GM21360 (cell line): Measurements from ENCODE around the gene MRPL40.
A peak's percentile ranks its signal among the peaks of the same experiment; 100 is the strongest.

Experiments
- ATAC-seq: cut with Tn5 transposase; IDR thresholded peaks from one replicate; pipeline ENCODE4 v1.9.1; 2021; ENCODE audit warnings: mild to moderate bottlenecking, moderate library complexity; ENCODE audit not compliant: unreplicated experiment

The MRPL40 gene

GRCh38 chr22:19432133-19432851, at the start of gene MRPL40:
TSS of gene MRPL40 (plus strand) at chr22:19432545. CDS start at chr22:19432555, 10 bp downstream.
- peak; percentile 53 for ATAC-seq

DNA sequence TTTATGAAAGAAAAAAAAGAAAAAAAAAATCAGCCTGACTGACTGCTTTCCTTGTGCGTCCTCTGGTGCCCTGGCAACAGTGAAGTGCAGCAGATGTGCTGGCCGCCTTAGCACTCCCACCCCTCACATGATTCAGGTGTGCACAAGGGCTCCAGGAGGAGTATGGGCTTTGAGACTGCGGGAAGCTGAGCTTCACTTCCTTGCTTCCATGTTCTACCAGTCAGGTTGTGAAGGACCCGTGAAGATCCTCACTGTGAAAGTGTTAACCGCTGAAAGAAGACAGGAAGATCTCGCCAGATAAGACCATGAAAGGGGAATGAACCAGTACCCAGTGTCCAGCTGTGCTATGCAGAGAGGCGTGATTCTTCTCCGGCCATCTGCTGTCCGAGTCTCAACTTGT, 49.1 kb upstream of the MRPL40 start:
- no peak for ATAC-seq

DNA sequence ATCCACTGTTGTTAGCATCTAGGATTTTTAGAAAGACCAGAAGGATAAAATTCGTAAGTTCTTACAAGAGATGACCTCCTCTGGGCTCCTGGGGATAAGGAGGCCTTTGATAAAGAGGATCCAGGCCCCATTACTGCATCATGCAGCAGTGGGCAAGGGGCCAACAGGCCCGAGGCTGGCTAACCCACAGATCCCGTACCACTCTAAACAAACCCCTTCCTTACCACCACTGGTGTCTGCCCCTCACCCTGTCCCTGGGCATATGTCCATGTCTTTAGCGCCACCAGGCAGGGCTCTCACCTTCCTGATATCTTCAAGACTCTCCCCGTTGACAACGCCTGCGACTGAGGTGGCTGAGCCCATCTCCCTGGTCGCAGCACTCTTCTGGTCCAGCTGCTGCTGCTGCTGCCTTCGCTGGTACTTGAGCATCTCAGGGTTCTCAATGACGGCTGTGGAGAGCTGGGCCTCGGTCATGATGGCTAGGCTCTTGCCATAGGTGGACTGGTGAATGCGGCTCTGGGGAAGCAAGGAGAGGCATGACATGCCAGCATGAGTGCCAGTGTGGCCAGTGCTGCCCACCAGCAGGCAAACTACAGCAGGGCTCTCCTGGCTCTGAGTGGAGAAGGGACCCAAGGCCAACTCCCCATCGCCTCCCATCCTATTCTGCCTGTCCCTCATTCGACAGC, 47.0 kb upstream of the MRPL40 start:
- ATAC-seq: no peak

- no peak for ATAC-seq
These were observed 46.1 kb upstream of the MRPL40 start for GRCh38 chr22:19386248-19386647.

DNA sequence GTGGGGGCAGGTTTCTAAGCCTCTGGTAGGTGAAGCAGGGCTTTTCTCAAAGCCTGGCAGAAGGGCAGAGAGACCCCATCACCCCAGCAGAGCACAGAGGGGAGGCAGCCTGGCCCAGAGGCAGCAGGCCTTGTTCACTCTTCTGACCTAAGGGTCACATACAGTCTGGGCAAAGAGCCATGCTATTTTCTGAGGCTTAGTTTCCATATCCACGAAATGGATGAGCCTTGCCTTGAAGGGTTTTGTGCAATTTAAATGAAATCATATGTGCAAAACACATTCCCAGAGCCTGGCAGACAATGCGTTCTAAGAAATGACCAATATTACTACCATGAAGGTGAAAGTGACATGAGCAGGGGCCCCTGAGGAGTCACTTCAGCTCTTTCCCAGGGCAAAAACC, 45.3 kb upstream of the MRPL40 start:
- no peak for ATAC-seq

GRCh38 chr22:19387575-19387974, 44.8 kb upstream of the MRPL40 start:
- ATAC-seq: no peak

GRCh38 chr22:19393704-19394103, 38.6 kb upstream of the MRPL40 start:
- ATAC-seq: no peak

DNA sequence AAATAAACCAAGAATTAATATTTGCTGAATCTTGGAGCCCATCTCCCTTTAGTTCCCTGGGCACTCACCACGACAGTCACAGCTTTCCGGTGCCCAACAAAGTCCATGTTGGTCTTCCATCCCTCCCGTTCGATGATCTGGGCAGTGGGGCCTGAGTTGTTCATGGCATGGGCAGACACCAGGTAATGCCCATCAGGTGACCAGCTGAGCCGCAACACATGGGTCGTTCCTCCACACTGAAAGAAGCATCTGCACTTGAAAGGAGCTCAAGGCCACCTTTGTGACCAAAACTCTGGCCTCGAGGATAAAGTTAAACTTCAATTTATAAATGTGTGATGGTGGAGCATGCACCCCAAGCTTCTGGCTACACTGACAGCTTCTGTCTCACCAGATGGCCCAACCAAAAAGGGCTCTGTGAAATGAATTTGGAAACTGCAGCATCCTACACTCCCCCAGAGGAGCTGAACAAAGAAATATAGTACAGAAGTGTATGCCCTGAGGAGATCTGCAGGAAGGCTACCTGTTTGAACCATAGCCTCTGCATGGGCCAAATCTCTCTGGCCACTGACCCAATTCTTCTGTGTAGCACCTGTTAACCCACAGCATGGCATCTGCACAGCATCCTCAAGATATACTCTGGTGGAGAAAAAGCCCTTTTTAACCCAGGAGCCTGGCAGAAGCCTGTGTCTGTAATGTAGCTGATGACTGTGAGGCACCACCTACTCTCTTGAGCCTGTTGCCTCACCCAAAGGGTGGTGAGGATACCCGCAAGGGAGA, 37.9 kb upstream of the MRPL40 start:
- no peak for ATAC-seq

DNA sequence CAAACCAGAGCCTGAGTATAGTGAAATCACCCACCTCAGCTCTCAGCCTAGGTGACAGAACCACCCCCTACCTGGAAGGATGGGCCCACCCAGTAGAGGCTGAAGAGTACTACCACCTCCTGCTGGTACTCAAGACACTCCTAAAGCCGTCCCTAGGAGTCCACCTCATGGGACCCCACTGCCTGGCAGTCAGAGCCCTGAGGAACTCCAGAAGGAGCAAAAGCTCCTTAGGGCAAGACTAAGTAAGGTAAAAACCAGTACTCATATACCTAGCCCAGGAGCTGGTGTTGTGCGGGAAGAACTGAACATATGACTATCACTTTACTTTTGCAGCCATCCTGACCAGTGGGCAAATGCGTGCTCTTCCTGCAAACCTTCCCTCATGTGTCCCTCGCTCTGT, 37.1 kb upstream of the MRPL40 start:
- no peak for ATAC-seq

GRCh38 chr22:19396561-19396933, 35.8 kb upstream of the MRPL40 start:
- no peak for ATAC-seq

GRCh38 chr22:19396934-19397733, 35.2 kb upstream of the MRPL40 start:
- ATAC-seq: no peak

GRCh38 chr22:19397734-19398104, 34.6 kb upstream of the MRPL40 start:
- ATAC-seq: no peak

DNA sequence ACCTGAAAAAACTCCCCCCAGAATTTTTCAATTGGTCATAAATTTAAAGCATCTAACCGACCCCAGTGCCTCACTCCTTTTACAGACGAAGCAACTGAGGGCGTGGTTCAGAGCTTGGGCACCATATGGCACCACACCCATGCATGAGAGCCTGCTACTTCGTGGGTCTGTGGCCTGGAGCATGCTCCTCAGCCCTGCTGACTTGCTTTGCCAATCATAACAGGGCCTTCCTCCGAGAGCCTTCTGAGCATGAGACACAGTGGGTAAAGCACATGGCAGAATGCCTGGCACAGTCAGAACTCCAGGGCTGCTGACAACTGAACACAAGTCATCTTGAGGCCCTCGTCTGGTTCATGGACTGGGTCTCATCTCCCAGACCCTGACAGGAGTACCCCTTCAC, 34.1 kb upstream of the MRPL40 start:
- no peak for ATAC-seq

- no peak for ATAC-seq
These were observed 33.7 kb upstream of the MRPL40 start for GRCh38 chr22:19398652-19399051.

GRCh38 chr22:19400881-19401280, 31.5 kb upstream of the MRPL40 start:
- ATAC-seq: no peak

DNA sequence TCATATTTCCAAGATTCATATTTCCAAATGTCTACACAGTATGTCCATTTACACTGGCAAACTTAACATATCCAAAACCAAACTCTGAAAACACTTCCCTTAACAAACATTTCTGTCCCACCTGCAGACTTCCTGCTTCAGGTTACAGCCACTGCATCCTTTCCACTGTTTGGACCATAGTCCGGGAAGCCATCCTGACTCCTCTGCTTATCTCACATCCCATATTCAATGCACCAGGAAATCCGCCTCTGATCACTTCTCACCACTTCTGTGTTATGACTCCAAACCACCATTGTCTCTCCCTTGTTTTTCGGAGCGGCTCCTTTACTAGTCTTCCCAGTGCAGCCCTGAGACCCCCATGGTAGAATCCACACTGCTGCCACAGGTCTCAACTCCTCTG, 30.9 kb upstream of the MRPL40 start:
- ATAC-seq: no peak

- no peak for ATAC-seq
These were observed 29.6 kb upstream of the MRPL40 start for GRCh38 chr22:19402642-19403191.

DNA sequence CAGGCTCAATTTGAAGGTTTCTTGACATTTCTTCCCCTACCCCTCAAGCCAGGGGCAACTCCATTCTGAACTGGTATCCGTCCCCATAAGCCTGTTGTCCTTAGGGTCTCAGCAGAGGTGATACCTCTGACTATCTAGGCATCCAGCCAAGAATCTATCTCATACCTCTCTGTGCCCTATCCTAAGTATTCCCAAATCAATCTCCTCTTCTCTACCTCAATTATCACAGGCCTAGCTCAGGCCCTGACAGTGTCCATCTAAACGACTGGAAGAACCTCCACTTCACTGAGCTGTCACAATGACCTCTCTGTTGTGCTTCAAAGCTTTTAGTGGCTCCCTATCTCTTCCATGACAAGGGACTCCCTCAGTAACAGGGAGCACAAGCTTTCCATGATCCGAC, 27.7 kb upstream of the MRPL40 start:
- no peak for ATAC-seq

- no peak for ATAC-seq
These were observed 27.2 kb upstream of the MRPL40 start for GRCh38 chr22:19405133-19405532.

GRCh38 chr22:19405652-19406051, 26.7 kb upstream of the MRPL40 start:
- no peak for ATAC-seq

DNA sequence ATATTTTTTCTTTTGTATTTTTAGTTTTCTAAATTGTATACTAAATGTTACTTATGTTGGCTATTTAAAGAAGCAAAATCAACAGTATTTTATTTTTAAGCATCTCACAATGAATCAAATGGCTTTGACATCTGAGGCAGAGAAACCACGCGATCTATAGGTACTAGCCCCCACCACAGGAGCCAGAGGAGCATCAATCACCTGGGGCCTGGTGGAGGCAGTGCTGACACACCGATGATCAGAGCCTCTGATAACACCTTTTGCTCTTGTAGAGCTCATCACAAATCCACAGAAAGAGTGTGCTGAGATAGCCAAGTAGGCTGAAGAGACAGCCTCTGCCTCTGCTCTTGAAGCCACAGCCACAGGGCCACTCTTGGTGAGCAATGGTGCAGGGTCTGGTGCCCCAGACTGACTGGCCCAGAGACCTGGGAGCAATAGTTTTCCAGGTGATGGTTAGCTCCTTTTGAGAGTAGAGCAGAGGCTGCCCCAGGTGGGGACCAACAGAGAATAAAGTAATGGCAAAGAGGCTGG, 26.0 kb upstream of the MRPL40 start:
- ATAC-seq: no peak
